Immature natural killer cell (primary cell): ENCODE results near the gene NELFB. TPM values are rescaled to one million over a fixed set of nuclear protein-coding genes. Genes with fewer than 3 reads are reported as not detected.

Source experiments
- DNase-seq, 3 donors: peaks; one replicate each; pipeline ENCODE4 v3.0.0; 2022; ENCODE audit warnings: mixed read lengths in 1 of 3
- H3K27ac Mint-ChIP-seq, 6 donors: one replicate each; pipeline ENCODE4 v1.8.0; 2020; ENCODE audit warnings: mixed read lengths in 6 of 6, mild to moderate bottlenecking in 5 of 6, inconsistent platforms in 4 of 6, moderate library complexity in 3 of 6
- H3K27me3 Mint-ChIP-seq, 3 donors: one replicate each; pipeline ENCODE4 v1.8.0; 2020 to 2021; ENCODE audit warnings: low read depth in 3 of 3, mild to moderate bottlenecking in 3 of 3, mixed read lengths in 3 of 3, moderate library complexity in 3 of 3, inconsistent platforms in 1 of 3
- H3K36me3 Mint-ChIP-seq, 3 donors: one replicate each; pipeline ENCODE4 v1.8.0; 2020; ENCODE audit warnings: mixed read lengths in 3 of 3, inconsistent platforms in 2 of 3, mild to moderate bottlenecking in 2 of 3
- H3K4me1 Mint-ChIP-seq, 2 donors: one replicate each; pipeline ENCODE4 v1.8.0; 2020; ENCODE audit warnings: inconsistent platforms in 2 of 2, mild to moderate bottlenecking in 2 of 2, mixed read lengths in 2 of 2, moderate library complexity in 1 of 2
- H3K4me3 Mint-ChIP-seq, 5 donors: one replicate each; pipeline ENCODE4 v1.8.0; 2020; ENCODE audit warnings: mild to moderate bottlenecking in 5 of 5, mixed read lengths in 5 of 5, inconsistent platforms in 3 of 5, moderate library complexity in 3 of 5
- H3K9me3 Mint-ChIP-seq, 6 donors: one replicate each; pipeline ENCODE4 v1.8.0; 2020; ENCODE audit warnings: mild to moderate bottlenecking in 6 of 6, mixed read lengths in 6 of 6, inconsistent platforms in 4 of 6, moderate library complexity in 3 of 6
- polyA plus RNA-seq, 3 donors: library from polyadenylated mRNA; unstranded; fragments of 300-500 nt; fragmentation: Illumina TruSeq; gene quantifications; one replicate each; pipeline ENCODE4 v1.2.3, GENCODE V29; 2021

The NELFB gene
- polyA plus RNA-seq, 3 donors from 2014 or later: 25.0 to 36.8 (median 34.6) TPM

GRCh38 chr9:137317718-137318511, 62.8 kb downstream of the NELFB start:
- DNase-seq: no peak
- Mint-ChIP-seq H3K27ac (no peak overlapping the region), H3K27me3 (peaks cover 0 to 3% (median 0%) of the 10 kb centered on the region in 3 donors), H3K4me3 (no peak overlapping the region), H3K9me3 (no peaks in the 10 kb centered on the region), H3K4me1 (peaks cover 4 to 6% of the 10 kb centered on the region in 2 donors), H3K36me3 (no peaks in the 10 kb centered on the region)

GRCh38 chr9:137318602-137319001, 63.5 kb downstream of the NELFB start:
- Mint-ChIP-seq H3K4me1 (peaks cover 4 to 6% of the 10 kb centered on the region in 2 donors), H3K27ac (no peak overlapping the region), H3K9me3 (no peaks in the 10 kb centered on the region)

GRCh38 chr9:137319011-137319738, 64.0 kb downstream of the NELFB start:
- H3K4me1 Mint-ChIP-seq: peaks cover 4 to 6% of the 10 kb centered on the region in 2 donors
- no peak for DNase-seq
- no peak overlapping the region for H3K4me3 Mint-ChIP-seq
- peaks cover 0 to 3% (median 0%) of the 10 kb centered on the region in 3 donors for H3K27me3 Mint-ChIP-seq
- H3K9me3 Mint-ChIP-seq: no peaks in the 10 kb centered on the region
- H3K27ac Mint-ChIP-seq: no peak overlapping the region
- no peaks in the 10 kb centered on the region for H3K36me3 Mint-ChIP-seq

More at GRCh38 chr9:137318602-137319001, 63.5 kb downstream of the NELFB start:
- Mint-ChIP-seq H3K4me3 (no peak overlapping the region), H3K36me3 (no peaks in the 10 kb centered on the region), H3K27me3 (peaks cover 0 to 3% (median 0%) of the 10 kb centered on the region in 3 donors)
- DNase-seq: no peak

GRCh38 chr9:137319739-137320551, 64.8 kb downstream of the NELFB start:
- peak overlapping the region in 2 of 5 donors; percentile 63 to 65 for H3K4me3 Mint-ChIP-seq
- H3K36me3 Mint-ChIP-seq: peaks cover 0 to 2% (median under 1%) of the 10 kb centered on the region in 3 donors
- peaks cover 0 to 3% (median 0%) of the 10 kb centered on the region in 3 donors for H3K27me3 Mint-ChIP-seq
- no peaks in the 10 kb centered on the region for H3K9me3 Mint-ChIP-seq
- DNase-seq: no peak
- peak overlapping the region in 4 of 6 donors; percentile 55 to 88 (median 72) for H3K27ac Mint-ChIP-seq
- peaks cover 4 to 6% of the 10 kb centered on the region in 2 donors for H3K4me1 Mint-ChIP-seq

GRCh38 chr9:137320555-137321384, 65.6 kb downstream of the NELFB start:
- Mint-ChIP-seq H3K4me3 (peak overlapping the region; percentile 45 to 80 (median 63)), H3K9me3 (no peaks in the 10 kb centered on the region), H3K4me1 (peaks cover 4 to 6% of the 10 kb centered on the region in 2 donors), H3K27ac (peak overlapping the region; percentile 55 to 88 (median 76)), H3K27me3 (peaks cover 0 to 3% (median 0%) of the 10 kb centered on the region in 3 donors), H3K36me3 (peaks cover 0 to 4% (median 3%) of the 10 kb centered on the region in 3 donors)
- DNase-seq: peak; percentile 40 to 47 (median 46)

GRCh38 chr9:137321726-137322361, 66.7 kb downstream of the NELFB start:
- no peak overlapping the region for H3K4me3 Mint-ChIP-seq

More at GRCh38 chr9:137321726-137322361, 66.7 kb downstream of the NELFB start:
- H3K9me3 Mint-ChIP-seq: peaks cover 0 to under 1% (median 0%) of the 10 kb centered on the region in 6 donors
- peaks cover 0 to 8% (median 3%) of the 10 kb centered on the region in 3 donors for H3K36me3 Mint-ChIP-seq
- peaks cover 11 to 12% of the 10 kb centered on the region in 2 donors for H3K4me1 Mint-ChIP-seq
- peak overlapping the region in 1 of 6 donors; percentile 53 for H3K27ac Mint-ChIP-seq
- DNase-seq: no peak
- peaks cover under 1 to 3% (median 2%) of the 10 kb centered on the region in 3 donors for H3K27me3 Mint-ChIP-seq

Other genes with a start within 250 kb of the NELFB start
- gene ABCA2, start 227.1 kb upstream of the NELFB start, polyA plus RNA-seq: 10 to 100 TPM in 1 of 3 donors, 1 to 10 TPM in 2; 2.2 to 34.5 (median 6.3) TPM
- gene FUT7, start 223.2 kb upstream of the NELFB start, polyA plus RNA-seq: 10 to 100 TPM; 20.6 to 33.0 (median 25.6) TPM
- 1 to 10 TPM in 2 of 3 donors, under 1 TPM in 1; 0.36 to 1.4 (median 1.1) TPM for gene NPDC1, start 209.2 kb upstream of the NELFB start, polyA plus RNA-seq
- not detected for gene ENTPD2, start 201.3 kb upstream of the NELFB start, polyA plus RNA-seq
- gene SAPCD2, start 184.8 kb upstream of the NELFB start, polyA plus RNA-seq: under 1 TPM; 0.06 to 0.95 (median 0.39) TPM
- 1 to 10 TPM; 1.3 to 1.4 (median 1.4) TPM for gene UAP1L1, start 177.8 kb upstream of the NELFB start, polyA plus RNA-seq
- gene MAN1B1, start 168.3 kb upstream of the NELFB start, polyA plus RNA-seq: 10 to 100 TPM; 59.7 to 71.8 (median 66.1) TPM
- gene DPP7, start 140.6 kb upstream of the NELFB start, polyA plus RNA-seq: 100 to 1,000 TPM; 136 to 176 (median 168) TPM
- gene GRIN1, start 116.2 kb upstream of the NELFB start, polyA plus RNA-seq: not detected
- 1 to 10 TPM in 1 of 3 donors, under 1 TPM in 1, not detected in 1; 0.22 to 2.1 TPM for gene LRRC26, start 85.3 kb upstream of the NELFB start, polyA plus RNA-seq
- gene TMEM210, start 83.3 kb upstream of the NELFB start, polyA plus RNA-seq: not detected
- 1 to 10 TPM; 4.2 to 7.0 (median 5.3) TPM for gene ANAPC2, start 66.8 kb upstream of the NELFB start, polyA plus RNA-seq
- 100 to 1,000 TPM; 164 to 191 (median 181) TPM for gene SSNA1, start 66.7 kb upstream of the NELFB start, polyA plus RNA-seq
- 1 to 10 TPM in 1 of 3 donors, under 1 TPM in 2; 0.11 to 1.1 (median 0.60) TPM for gene TPRN, start 54.6 kb upstream of the NELFB start, polyA plus RNA-seq
- gene TMEM203, start 49.7 kb upstream of the NELFB start, polyA plus RNA-seq: 100 to 1,000 TPM; 131 to 169 (median 142) TPM
- 10 to 100 TPM in 1 of 3 donors, 1 to 10 TPM in 2; 1.7 to 10.3 (median 4.2) TPM for gene NDOR1, start 49.6 kb upstream of the NELFB start, polyA plus RNA-seq
- gene RNF208, start 33.1 kb upstream of the NELFB start, polyA plus RNA-seq: not detected
- gene CYSRT1, start 30.2 kb upstream of the NELFB start, polyA plus RNA-seq: under 1 TPM in 1 of 3 donors, not detected in 2; 0.19 TPM
- gene RNF224, start 27.8 kb upstream of the NELFB start, polyA plus RNA-seq: not detected
- gene SLC34A3, start 24.4 kb upstream of the NELFB start, polyA plus RNA-seq: not detected
- 10 to 100 TPM; 60.8 to 98.2 (median 71.9) TPM for gene TUBB4B, start 14.0 kb upstream of the NELFB start, polyA plus RNA-seq
- gene STPG3, start 4.0 kb upstream of the NELFB start, polyA plus RNA-seq: not detected
- gene TOR4A, start 22.4 kb downstream of the NELFB start, polyA plus RNA-seq: 10 to 100 TPM in 1 of 3 donors, 1 to 10 TPM in 2; 4.9 to 13.9 (median 7.2) TPM
- under 1 TPM in 1 of 3 donors, not detected in 2; 0.14 TPM for gene NRARP, start 46.9 kb downstream of the NELFB start, polyA plus RNA-seq
- gene EXD3, start 167.8 kb downstream of the NELFB start, polyA plus RNA-seq: 1 to 10 TPM; 1.6 to 6.3 (median 4.3) TPM
- gene NOXA1, start 168.1 kb downstream of the NELFB start, polyA plus RNA-seq: 1 to 10 TPM; 1.2 to 2.1 (median 1.4) TPM
- gene ENTPD8, start 186.0 kb downstream of the NELFB start, polyA plus RNA-seq: not detected
- 10 to 100 TPM in 1 of 3 donors, 1 to 10 TPM in 2; 9.4 to 14.3 (median 9.6) TPM for gene NSMF, start 204.0 kb downstream of the NELFB start, polyA plus RNA-seq